Measurements from ENCODE around the gene DLEC1.

Gene DLEC1

GRCh38 chr3:38128303-38128655 lies 89.3 kb downstream of the DLEC1 start:
- DNase-seq (ENCODE audit: extremely low read depth, insufficient read length), result no peak
- peaks cover 38% of the 10 kb centered on the region for H3K36me3 ChIP-seq (ENCODE audit: control insufficient read depth, insufficient read depth, low read length)
- H3K4me3 ChIP-seq (replicated peaks; ENCODE audit: low read depth, low read length), result no peak overlapping the region
- H3K27me3 ChIP-seq (replicated peaks; ENCODE audit: control insufficient read depth, insufficient read depth, low read length), result no peaks in the 10 kb centered on the region
- TF ChIP-seq, protein P1, sequence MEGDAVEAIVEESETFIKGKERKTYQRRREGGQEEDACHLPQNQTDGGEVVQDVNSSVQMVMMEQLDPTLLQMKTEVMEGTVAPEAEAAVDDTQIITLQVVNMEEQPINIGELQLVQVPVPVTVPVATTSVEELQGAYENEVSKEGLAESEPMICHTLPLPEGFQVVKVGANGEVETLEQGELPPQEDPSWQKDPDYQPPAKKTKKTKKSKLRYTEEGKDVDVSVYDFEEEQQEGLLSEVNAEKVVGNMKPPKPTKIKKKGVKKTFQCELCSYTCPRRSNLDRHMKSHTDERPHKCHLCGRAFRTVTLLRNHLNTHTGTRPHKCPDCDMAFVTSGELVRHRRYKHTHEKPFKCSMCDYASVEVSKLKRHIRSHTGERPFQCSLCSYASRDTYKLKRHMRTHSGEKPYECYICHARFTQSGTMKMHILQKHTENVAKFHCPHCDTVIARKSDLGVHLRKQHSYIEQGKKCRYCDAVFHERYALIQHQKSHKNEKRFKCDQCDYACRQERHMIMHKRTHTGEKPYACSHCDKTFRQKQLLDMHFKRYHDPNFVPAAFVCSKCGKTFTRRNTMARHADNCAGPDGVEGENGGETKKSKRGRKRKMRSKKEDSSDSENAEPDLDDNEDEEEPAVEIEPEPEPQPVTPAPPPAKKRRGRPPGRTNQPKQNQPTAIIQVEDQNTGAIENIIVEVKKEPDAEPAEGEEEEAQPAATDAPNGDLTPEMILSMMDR (IDR thresholded peaks at IDR 0.05; ENCODE audit: insufficient read depth, low read length, poor library complexity, severe bottlenecking), result no peak

- TF ChIP-seq, protein P1 (IDR thresholded peaks at IDR 0.05; ENCODE audit: insufficient read depth, low read length, poor library complexity, severe bottlenecking), result no peak
- Histone ChIP-seq H3K36me3 (ENCODE audit: control insufficient read depth, insufficient read depth, low read length) (peaks cover 43% of the 10 kb centered on the region), H3K4me3 (replicated peaks; ENCODE audit: low read depth, low read length) (no peak overlapping the region), H3K27me3 (replicated peaks; ENCODE audit: control insufficient read depth, insufficient read depth, low read length) (no peaks in the 10 kb centered on the region)
- DNase-seq (ENCODE audit: extremely low read depth, insufficient read length), result no peak
Measured at GRCh38 chr3:38129058-38129457, 90.0 kb downstream of the DLEC1 start.

DNA sequence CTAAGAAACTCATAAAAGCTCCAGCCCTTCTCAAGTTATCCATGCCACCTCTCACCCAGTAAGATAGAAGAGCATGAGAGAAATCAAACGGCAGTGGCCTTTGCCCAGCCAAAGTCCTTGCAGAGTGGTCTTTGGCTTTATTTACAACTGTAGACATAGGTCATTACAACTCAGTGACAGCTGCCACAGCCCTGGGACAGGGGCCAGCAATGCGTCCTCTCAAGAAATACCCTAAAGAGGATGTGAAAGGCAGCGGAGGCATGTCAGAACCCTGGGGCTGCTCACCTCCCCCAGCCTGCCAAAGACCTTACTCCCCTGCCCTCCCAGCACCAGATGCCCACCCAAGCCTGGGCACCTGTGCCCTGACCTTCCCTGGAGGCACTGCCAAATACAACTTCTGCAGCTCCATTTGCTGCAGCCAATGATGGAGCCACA lies 91.6 kb downstream of the DLEC1 start:
- H3K4me3 ChIP-seq (replicated peaks; ENCODE audit: low read depth, low read length), result no peak overlapping the region
- H3K36me3 ChIP-seq (ENCODE audit: control insufficient read depth, insufficient read depth, low read length), result peaks cover 39% of the 10 kb centered on the region
- H3K27me3 ChIP-seq (replicated peaks; ENCODE audit: control insufficient read depth, insufficient read depth, low read length), result no peaks in the 10 kb centered on the region
- DNase-seq (ENCODE audit: extremely low read depth, insufficient read length), result no peak
- TF ChIP-seq, protein P1 (IDR thresholded peaks at IDR 0.05; ENCODE audit: insufficient read depth, low read length, poor library complexity, severe bottlenecking), result no peak

GRCh38 chr3:38131621-38132369 lies 92.8 kb downstream of the DLEC1 start:
- TF ChIP-seq, protein P1 (IDR thresholded peaks at IDR 0.05; ENCODE audit: insufficient read depth, low read length, poor library complexity, severe bottlenecking), result peak; percentile 75
- Histone ChIP-seq H3K4me3 (replicated peaks; ENCODE audit: low read depth, low read length) (no peak overlapping the region), H3K27me3 (replicated peaks; ENCODE audit: control insufficient read depth, insufficient read depth, low read length) (no peaks in the 10 kb centered on the region), H3K36me3 (ENCODE audit: control insufficient read depth, insufficient read depth, low read length) (peaks cover 30% of the 10 kb centered on the region)
- no peak for DNase-seq (ENCODE audit: extremely low read depth, insufficient read length)

DNA sequence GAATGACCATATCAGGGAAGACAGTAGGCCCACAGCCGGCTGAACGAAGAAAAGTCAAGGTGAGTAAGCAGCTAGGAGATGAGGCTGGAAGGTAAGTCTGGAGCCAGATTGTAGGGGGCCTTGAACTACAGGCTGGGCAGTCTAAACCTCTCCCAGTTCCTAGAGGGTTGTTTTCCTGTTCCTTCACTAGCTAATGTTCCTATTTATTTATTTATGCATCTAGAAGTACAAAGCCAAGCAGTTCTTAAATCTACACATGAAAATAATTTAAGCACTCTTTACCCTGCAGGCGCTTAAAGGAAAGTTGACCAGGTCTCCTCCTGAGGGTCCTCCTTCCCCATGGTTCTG lies 94.2 kb downstream of the DLEC1 start:
- H3K27me3 ChIP-seq (replicated peaks; ENCODE audit: control insufficient read depth, insufficient read depth, low read length), result no peaks in the 10 kb centered on the region
- peaks cover 23% of the 10 kb centered on the region for H3K36me3 ChIP-seq (ENCODE audit: control insufficient read depth, insufficient read depth, low read length)
- no peak overlapping the region for H3K4me3 ChIP-seq (replicated peaks; ENCODE audit: low read depth, low read length)
- no peak for DNase-seq (ENCODE audit: extremely low read depth, insufficient read length)
- TF ChIP-seq, protein P1 (IDR thresholded peaks at IDR 0.05; ENCODE audit: insufficient read depth, low read length, poor library complexity, severe bottlenecking), result no peak
